ENCODE measurements around the gene RBM4. TPM values are rescaled to one million over a fixed set of nuclear protein-coding genes. Genes with fewer than 3 reads are reported as not detected.
A peak's percentile ranks its signal among the peaks of the same experiment; 100 is the strongest.

RBM4 gene
- total RNA-seq, 4 donors from 2014 or later, result 68.6 to 89.6 (median 80.3) TPM

DNA sequence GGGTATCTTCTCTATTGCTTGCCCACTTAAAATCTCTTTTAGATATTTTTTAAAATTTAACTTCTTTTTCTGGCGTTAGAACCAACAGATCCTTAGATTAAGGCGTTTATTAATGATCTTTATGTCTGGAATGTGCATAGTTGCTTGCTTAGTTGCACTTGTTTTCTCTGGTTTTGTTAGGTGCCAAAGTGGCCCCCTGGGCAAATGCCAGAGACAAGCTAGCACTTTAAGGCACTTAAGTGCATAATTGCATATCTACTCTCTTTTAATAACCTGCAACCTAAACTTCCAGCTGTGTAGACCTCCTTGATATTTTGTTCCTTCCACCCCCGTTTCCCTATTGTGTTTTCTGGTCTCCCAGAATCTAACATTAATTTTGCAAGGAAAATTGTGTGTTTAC is 3.3 kb downstream of the RBM4 start:
- H3K36me3 ChIP-seq, result peaks cover 21 to 72% (median 34%) of the 10 kb centered on the region in 3 donors
- no peaks in the 10 kb centered on the region for H3K9me3 ChIP-seq
- intact Hi-C loops (cut with DNase I), result no loop called here
- no peak for DNase-seq
- no peak for TF ChIP-seq POLR2A (IDR thresholded peaks at IDR 0.05)
- TF ChIP-seq, protein P1, sequence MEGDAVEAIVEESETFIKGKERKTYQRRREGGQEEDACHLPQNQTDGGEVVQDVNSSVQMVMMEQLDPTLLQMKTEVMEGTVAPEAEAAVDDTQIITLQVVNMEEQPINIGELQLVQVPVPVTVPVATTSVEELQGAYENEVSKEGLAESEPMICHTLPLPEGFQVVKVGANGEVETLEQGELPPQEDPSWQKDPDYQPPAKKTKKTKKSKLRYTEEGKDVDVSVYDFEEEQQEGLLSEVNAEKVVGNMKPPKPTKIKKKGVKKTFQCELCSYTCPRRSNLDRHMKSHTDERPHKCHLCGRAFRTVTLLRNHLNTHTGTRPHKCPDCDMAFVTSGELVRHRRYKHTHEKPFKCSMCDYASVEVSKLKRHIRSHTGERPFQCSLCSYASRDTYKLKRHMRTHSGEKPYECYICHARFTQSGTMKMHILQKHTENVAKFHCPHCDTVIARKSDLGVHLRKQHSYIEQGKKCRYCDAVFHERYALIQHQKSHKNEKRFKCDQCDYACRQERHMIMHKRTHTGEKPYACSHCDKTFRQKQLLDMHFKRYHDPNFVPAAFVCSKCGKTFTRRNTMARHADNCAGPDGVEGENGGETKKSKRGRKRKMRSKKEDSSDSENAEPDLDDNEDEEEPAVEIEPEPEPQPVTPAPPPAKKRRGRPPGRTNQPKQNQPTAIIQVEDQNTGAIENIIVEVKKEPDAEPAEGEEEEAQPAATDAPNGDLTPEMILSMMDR (IDR thresholded peaks at IDR 0.05), result no peak
- no peaks in the 10 kb centered on the region for H3K27me3 ChIP-seq
- 8 to 14% methylated on average over 3 of the region's 3 CpGs for WGBS, 2 donors
- H3K4me1 ChIP-seq, result peaks cover 45 to 90% (median 68%) of the 10 kb centered on the region in 3 donors
- peak overlapping the region in 3 of 4 donors; percentile 1 to 86 (median 83) for H3K4me3 ChIP-seq
- H3K27ac ChIP-seq, result no peak overlapping the region

DNA sequence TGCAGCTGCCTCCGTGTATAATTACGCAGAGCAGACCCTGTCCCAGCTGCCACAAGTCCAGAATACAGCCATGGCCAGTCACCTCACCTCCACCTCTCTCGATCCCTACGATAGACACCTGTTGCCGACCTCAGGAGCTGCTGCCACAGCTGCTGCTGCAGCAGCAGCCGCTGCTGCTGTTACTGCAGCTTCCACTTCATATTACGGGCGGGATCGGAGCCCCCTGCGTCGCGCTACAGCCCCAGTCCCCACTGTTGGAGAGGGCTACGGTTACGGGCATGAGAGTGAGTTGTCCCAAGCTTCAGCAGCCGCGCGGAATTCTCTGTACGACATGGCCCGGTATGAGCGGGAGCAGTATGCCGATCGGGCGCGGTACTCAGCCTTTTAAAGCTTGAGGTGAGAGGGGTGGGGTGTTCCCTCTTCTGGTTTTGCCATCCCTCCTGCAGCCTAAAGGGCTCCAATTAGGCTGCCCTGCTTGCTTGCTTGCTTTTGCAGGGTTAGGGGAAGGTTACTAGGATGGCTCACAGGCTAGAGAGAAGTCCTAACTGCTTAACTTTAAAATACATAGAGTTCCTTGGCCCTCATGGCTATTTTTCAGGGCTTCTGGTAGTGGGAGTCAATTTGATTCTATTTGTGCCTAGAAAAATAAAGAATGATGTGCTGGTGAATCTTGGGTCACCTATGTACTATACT is 5.4 kb downstream of the RBM4 start:
- intact Hi-C loops (cut with DNase I), result no loop called here
- peaks cover 32 to 89% (median 55%) of the 10 kb centered on the region in 3 donors for H3K4me1 ChIP-seq
- no peak overlapping the region for H3K27ac ChIP-seq
- H3K4me3 ChIP-seq, result peak overlapping the region in 2 of 4 donors; percentile 0 to 4
- no peak for DNase-seq
- 85 to 93% methylated on average over 13 to 18 of the region's 24 CpGs for WGBS, 2 donors
- H3K9me3 ChIP-seq, result no peaks in the 10 kb centered on the region
- peaks cover 21 to 93% (median 40%) of the 10 kb centered on the region in 3 donors for H3K36me3 ChIP-seq
- no peaks in the 10 kb centered on the region for H3K27me3 ChIP-seq
- TF ChIP-seq, protein P1 (IDR thresholded peaks at IDR 0.05), result no peak
- no peak for TF ChIP-seq POLR2A (IDR thresholded peaks at IDR 0.05)

DNA sequence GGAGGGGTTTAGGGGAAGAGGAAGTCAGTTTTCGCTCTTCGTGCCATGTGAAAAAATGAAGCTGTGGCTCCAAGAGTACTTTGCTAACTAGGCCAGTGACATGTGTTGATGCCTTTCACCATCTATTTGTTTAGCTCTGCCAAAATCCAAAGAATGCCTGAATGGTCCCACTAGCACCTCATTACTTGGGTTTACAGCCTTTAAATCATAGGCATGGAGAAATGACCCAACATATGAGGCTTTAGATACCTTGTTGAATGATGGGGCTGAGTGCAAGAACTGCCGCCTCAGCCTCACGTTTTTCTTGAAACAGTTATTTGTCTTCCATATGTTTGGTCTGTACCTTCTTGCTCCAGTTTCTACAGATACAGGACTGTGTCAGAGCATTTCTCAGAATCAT is 8.3 kb downstream of the RBM4 start:
- intact Hi-C loops (cut with DNase I), result no loop called here
- H3K4me3 ChIP-seq, result no peak overlapping the region
- H3K36me3 ChIP-seq, result peaks cover 17 to 99% (median 40%) of the 10 kb centered on the region in 3 donors
- DNase-seq, result no peak
- H3K9me3 ChIP-seq, result no peaks in the 10 kb centered on the region
- TF ChIP-seq POLR2A (IDR thresholded peaks at IDR 0.05), result no peak
- TF ChIP-seq, protein P1 (IDR thresholded peaks at IDR 0.05), result no peak
- WGBS, 2 donors, result 75 to 83% methylated on average over 4 of the region's 4 CpGs
- no peak overlapping the region for H3K27ac ChIP-seq
- H3K4me1 ChIP-seq, result peaks cover 13 to 74% (median 33%) of the 10 kb centered on the region in 3 donors
- no peaks in the 10 kb centered on the region for H3K27me3 ChIP-seq

DNA sequence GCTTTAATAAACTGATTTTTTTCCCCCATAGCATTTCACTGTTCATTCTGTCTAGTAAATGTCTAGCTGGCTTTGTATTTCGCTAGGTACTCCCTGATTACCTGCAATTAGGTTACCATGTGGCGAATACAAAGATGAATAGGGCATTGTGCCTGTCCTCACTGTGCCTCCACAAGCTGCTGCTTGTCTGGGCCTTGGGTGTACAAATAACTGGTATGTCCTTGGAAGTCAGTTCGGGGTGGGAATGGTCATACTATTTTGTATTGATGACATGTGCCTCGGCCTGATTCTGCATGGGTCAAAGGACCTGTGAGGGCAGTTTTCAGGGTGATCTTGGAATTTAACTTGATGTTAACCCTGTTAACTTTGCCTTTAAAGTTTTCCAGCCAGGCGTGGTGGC is 11.4 kb downstream of the RBM4 start:
- Histone ChIP-seq H3K36me3 (peaks cover 5 to 100% (median 17%) of the 10 kb centered on the region in 3 donors), H3K27me3 (no peaks in the 10 kb centered on the region), H3K4me1 (peaks cover 0 to 48% (median 5%) of the 10 kb centered on the region in 3 donors), H3K27ac (no peak overlapping the region), H3K9me3 (no peaks in the 10 kb centered on the region), H3K4me3 (no peak overlapping the region)
- intact Hi-C loops (cut with DNase I), result no loop called here
- WGBS, 2 donors, result 68 to 84% methylated on average over 4 to 5 of the region's 5 CpGs
- no peak for TF ChIP-seq POLR2A (IDR thresholded peaks at IDR 0.05)
- TF ChIP-seq, protein P1 (IDR thresholded peaks at IDR 0.05), result no peak
- DNase-seq, result no peak

DNA sequence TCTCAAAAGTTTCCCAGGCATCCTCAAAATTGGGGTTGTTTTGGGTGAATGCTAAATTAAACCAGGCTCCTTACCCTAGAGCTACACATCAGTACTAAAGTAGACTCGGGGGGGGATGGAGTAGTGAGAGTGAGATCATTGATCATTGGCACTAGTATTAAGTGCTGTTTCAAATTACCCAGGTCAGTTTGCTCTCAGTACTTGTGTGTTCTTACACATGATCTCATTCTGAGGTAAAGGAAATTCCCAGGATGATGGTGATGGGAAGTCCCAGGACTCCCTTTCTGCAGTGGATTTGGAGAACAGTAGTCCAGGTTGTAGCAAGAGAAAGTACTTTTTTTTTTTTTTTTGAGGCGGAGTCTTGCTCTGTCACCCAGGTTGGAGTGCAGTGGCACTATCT is 12.5 kb downstream of the RBM4 start:
- 78 to 84% methylated on average over 2 of the region's 2 CpGs for WGBS, 2 donors
- no peak overlapping the region for H3K27ac ChIP-seq
- no peak overlapping the region for H3K4me3 ChIP-seq
- TF ChIP-seq POLR2A (IDR thresholded peaks at IDR 0.05), result no peak
- TF ChIP-seq, protein P1 (IDR thresholded peaks at IDR 0.05), result no peak
- no peaks in the 10 kb centered on the region for H3K27me3 ChIP-seq
- intact Hi-C loops (cut with DNase I), result no loop called here
- no peak for DNase-seq
- peaks cover 0 to 37% (median 0%) of the 10 kb centered on the region in 3 donors for H3K4me1 ChIP-seq
- no peaks in the 10 kb centered on the region for H3K9me3 ChIP-seq
- H3K36me3 ChIP-seq, result peaks cover 0 to 100% (median 8%) of the 10 kb centered on the region in 3 donors
